Measurements from ENCODE around the gene ZNF750.

- TF ChIP-seq POLR2A (IDR thresholded peaks at IDR 0.05) (no peak), CTCF (IDR thresholded peaks at IDR 0.05) (no peak)
Measured at GRCh38 chr17:82802075-82802780, 37.6 kb downstream of the ZNF750 start.
